Rectal smooth muscle tissue (tissue), 1 donor: ENCODE measurements around the gene SLC35E3.
A peak's percentile ranks its signal among the peaks of the same experiment; 100 is the strongest.

ENCODE experiments used
- H3K27ac ChIP-seq: one replicate; pipeline ENCODE4 v1.7.0; 2013; ENCODE audit warnings: low read depth, low read length, inconsistent platforms
- H3K27me3 ChIP-seq: one replicate; pipeline ENCODE4 v1.7.0; 2013; ENCODE audit warnings: low read length; ENCODE audit not compliant: control insufficient read depth, insufficient read depth
- H3K36me3 ChIP-seq: one replicate; pipeline ENCODE4 v1.7.0; 2013; ENCODE audit warnings: low read length; ENCODE audit not compliant: control insufficient read depth, insufficient read depth
- H3K4me1 ChIP-seq: one replicate; pipeline ENCODE4 v1.7.0; 2013; ENCODE audit warnings: low read length; ENCODE audit not compliant: control insufficient read depth, insufficient read depth
- H3K4me3 ChIP-seq: one replicate; pipeline ENCODE4 v1.7.0; 2013; ENCODE audit warnings: low read length
- H3K9ac ChIP-seq: one replicate; pipeline ENCODE4 v1.7.0; 2013; ENCODE audit warnings: low read length

The SLC35E3 gene

DNA sequence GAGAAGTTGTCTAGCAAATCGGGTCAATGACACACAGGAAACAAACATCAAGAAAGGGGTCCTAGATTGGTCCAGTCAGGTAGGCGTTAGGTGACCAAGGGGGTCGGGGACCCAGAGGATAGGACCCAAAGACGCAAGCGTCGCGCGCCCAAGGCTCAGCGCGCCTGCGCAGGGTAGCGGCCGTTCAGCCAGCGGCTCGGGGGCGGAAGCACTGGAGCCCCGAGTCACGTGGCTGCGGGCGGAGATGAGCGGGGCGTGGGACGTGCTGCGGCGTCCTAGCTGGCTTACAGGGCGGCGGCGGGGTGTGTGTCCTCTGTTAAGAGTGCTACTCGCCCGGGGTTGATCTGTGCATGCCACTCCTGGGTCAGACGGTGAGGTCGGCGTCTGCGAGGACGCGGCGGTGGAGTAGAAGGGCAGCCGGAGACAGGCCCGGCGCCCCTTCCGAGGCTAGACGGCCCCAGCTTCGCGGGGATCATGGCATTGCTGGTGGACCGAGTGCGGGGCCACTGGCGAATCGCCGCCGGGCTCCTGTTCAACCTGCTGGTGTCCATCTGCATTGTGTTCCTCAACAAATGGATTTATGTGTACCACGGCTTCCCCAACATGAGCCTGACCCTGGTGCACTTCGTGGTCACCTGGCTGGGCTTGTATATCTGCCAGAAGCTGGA is at the start of gene SLC35E3:
SLC35E3 (plus strand) TSS at position 273 of the 668 bp plus-strand sequence; CDS start at position 475, 202 bp downstream.
- Histone ChIP-seq H3K4me3 (peak within 1 kb of the TSS; percentile 86), H3K36me3 (peaks cover 3% of the 10 kb centered on the region), H3K27me3 (no peaks in the 10 kb centered on the region), H3K9ac (peak within 1 kb of the TSS; percentile 51), H3K27ac (peak within 1 kb of the TSS; percentile 82), H3K4me1 (peaks cover 4% of the 10 kb centered on the region)

DNA sequence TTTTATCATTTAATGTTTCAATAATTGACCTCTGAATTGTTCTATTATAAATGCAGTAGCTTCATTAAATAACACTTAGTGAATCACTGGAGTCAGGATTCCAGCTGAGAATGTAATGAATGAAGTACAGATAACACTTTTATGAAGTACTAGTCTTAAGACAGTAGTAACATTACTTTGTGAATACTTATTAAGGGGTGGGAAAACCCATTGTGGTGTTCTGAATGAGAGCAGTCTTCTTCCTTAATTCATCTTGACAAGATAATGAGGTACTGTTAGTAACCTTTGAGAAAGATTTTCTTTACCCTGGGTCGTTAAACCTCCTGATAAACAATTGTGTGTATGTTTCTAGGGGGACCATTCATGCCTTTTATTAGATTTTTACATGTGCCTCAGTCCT is 46.5 kb upstream of the SLC35E3 start:
- Histone ChIP-seq H3K27ac (no peak overlapping the region), H3K9ac (no peak overlapping the region), H3K36me3 (peaks cover 11% of the 10 kb centered on the region), H3K4me1 (no peaks in the 10 kb centered on the region), H3K4me3 (no peak overlapping the region), H3K27me3 (no peaks in the 10 kb centered on the region)

DNA sequence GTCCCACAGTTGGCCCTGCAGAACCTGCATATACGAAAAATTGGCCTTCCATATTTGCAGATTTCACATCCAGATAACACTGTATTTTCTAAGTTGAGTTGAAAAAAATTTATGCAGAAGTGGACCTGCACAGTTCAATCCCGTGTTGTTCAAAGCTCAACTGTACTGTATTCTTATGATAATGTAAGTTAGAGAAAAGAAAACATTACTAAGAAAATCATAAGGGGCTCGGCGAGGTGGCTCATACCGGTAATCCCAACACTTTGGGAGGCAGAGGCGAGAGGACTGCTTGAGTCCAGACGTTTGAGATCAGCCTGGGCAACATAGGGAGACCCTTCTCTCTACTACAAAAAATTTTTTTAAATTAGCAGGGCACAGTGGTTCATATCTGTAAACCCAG is 18.2 kb upstream of the SLC35E3 start:
- H3K36me3 ChIP-seq: peaks cover 4% of the 10 kb centered on the region
- no peak overlapping the region for H3K4me3 ChIP-seq
- H3K4me1 ChIP-seq: no peaks in the 10 kb centered on the region
- H3K27me3 ChIP-seq: no peaks in the 10 kb centered on the region
- no peak overlapping the region for H3K27ac ChIP-seq
- no peak overlapping the region for H3K9ac ChIP-seq

DNA sequence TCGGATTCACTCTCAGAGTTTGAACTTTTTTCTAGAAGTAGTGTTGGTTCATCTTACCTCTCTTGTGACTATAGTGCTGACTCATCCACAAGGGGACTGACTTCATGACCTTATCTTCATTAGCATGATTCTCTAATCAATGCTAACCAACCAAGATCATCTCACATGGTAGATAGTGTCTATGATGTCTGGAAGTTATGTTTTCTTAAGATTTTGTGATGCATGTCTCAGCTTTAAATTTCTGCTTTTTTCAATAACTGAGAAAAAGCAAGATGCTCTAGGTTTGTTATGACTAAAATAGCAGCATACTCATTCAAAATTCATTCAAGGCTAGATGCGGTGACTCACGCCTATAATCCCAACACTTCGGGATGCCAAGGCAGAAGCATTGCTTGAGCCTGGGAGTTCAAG is 12.3 kb upstream of the SLC35E3 start:
- no peaks in the 10 kb centered on the region for H3K4me1 ChIP-seq
- peaks cover 11% of the 10 kb centered on the region for H3K36me3 ChIP-seq
- no peak overlapping the region for H3K9ac ChIP-seq
- H3K27ac ChIP-seq: no peak overlapping the region
- no peak overlapping the region for H3K4me3 ChIP-seq
- H3K27me3 ChIP-seq: no peaks in the 10 kb centered on the region

DNA sequence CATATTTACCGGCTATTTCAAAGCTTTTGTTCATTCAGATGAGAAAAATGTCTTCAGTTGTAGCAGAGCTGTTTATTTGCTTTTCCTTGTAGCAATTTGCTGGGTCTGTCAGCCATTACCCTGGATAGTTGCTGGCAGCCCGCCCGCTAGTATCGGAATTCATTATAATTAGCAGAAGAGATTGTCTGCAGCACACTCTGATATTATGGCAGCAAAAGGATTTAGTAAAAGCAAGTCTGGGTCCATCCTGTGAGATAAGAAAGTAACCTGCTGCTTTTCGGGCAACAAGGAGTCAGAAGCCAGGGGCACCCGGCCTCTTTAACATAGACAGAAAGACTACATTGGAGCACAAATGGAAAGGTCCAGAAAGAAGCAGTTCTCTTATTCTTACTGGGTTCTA is 6.1 kb upstream of the SLC35E3 start:
- no peaks in the 10 kb centered on the region for H3K27me3 ChIP-seq
- no peaks in the 10 kb centered on the region for H3K4me1 ChIP-seq
- no peak overlapping the region for H3K27ac ChIP-seq
- no peak overlapping the region for H3K9ac ChIP-seq
- H3K4me3 ChIP-seq: no peak overlapping the region
- H3K36me3 ChIP-seq: peaks cover 10% of the 10 kb centered on the region

DNA sequence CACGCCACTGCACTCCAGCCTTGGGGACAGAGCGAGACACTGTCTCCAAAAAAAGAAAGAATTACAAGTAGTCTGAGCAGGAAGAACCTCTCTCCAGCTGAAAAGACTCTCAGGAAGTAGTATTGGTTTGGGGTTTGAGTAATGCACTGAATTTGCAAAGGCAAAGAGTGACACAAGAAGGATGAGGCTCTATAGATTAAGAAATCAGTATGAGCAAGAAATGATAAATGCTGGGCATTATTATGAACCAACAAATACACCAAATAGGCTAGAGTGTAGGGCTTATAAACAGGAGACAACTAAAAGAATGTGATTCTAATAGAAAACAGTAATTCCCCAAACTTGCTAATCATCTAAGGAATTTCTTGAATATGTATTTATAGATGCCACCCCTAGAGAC is 2.6 kb upstream of the SLC35E3 start:
- Histone ChIP-seq H3K9ac (no peak overlapping the region), H3K27me3 (no peaks in the 10 kb centered on the region), H3K4me1 (peaks cover 4% of the 10 kb centered on the region), H3K36me3 (peaks cover 5% of the 10 kb centered on the region), H3K27ac (no peak overlapping the region), H3K4me3 (no peak overlapping the region)

DNA sequence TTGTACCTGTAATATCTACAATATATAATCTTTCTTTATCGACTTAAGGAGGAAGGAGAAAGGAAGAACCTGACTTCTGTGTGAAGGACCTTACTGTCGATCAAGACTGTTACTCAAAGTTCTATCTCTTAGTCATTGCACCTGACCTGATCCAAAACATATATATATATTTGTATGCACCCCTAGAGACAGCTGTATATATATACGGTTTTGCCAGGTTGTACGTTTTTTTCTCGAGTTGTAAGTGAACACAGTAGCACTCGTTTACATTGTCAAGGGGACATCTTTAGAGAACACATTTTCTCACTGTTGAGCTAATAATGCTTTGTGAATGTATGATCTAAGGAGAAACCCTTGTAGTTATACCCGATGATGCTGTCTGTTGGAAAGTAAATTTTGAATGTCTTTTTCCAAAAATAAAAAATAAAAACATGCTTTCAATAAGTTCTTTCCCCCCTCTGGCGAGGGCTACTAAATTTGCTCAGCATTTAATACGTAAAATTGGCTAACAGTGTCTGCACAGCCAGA is 536 bp upstream of the SLC35E3 start:
- H3K9ac ChIP-seq: peak overlapping the region; percentile 51
- peaks cover 3% of the 10 kb centered on the region for H3K36me3 ChIP-seq
- no peaks in the 10 kb centered on the region for H3K27me3 ChIP-seq
- H3K4me3 ChIP-seq: peak overlapping the region; percentile 86
- peaks cover 4% of the 10 kb centered on the region for H3K4me1 ChIP-seq
- peak overlapping the region; percentile 82 for H3K27ac ChIP-seq

DNA sequence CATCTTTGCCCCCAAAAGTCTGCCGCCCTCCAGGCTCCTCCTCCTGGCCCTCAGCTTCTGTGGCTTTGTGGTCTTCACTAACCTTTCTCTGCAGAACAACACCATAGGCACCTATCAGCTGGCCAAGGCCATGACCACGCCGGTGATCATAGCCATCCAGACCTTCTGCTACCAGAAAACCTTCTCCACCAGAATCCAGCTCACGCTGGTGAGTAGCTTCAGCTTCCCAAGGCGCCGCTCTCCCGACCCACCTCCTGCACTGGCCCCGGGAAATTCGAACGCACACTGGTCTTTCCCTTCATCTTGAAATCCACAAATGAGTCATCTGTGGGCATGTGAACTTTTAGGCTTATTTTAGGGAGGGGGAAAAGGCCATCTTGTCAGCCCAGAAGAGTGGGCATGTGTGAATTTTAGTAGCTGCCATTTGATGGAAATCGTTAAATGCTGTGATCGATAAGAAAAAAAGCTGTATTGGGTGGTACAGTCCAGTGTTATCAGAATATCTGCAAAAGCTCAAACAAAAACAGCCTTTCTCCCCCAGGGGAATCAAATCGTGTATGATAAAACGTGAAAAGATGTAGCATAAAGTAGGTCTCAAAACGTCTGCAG is 700 bp downstream of the SLC35E3 start:
- Histone ChIP-seq H3K27ac (peak overlapping the region; percentile 82), H3K27me3 (no peaks in the 10 kb centered on the region), H3K36me3 (peaks cover 3% of the 10 kb centered on the region), H3K4me1 (peaks cover 4% of the 10 kb centered on the region), H3K4me3 (peak overlapping the region; percentile 86), H3K9ac (peak overlapping the region; percentile 35)

DNA sequence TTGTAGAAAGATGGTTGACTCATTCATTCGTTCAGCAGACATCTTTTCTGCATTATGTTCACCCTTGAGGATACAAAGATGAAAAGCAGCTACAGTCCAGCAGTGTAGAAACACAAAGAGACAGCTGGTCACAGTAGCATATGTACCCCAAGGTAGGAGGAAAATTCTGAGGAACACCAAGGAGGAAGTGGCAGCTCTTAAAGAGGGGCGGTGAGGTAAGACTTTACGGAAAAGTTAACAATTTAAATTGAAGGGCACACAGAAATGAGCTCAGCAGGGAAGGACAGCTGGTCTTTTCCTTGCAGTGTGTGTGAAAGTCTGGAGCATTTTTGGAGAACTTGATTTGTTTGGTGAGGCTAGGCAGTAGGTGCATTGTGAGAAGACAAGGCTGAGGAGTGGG is 3.5 kb downstream of the SLC35E3 start:
- Histone ChIP-seq H3K27ac (no peak overlapping the region), H3K9ac (no peak overlapping the region), H3K27me3 (no peaks in the 10 kb centered on the region), H3K36me3 (peaks cover 3% of the 10 kb centered on the region), H3K4me3 (no peak overlapping the region), H3K4me1 (peaks cover 4% of the 10 kb centered on the region)

DNA sequence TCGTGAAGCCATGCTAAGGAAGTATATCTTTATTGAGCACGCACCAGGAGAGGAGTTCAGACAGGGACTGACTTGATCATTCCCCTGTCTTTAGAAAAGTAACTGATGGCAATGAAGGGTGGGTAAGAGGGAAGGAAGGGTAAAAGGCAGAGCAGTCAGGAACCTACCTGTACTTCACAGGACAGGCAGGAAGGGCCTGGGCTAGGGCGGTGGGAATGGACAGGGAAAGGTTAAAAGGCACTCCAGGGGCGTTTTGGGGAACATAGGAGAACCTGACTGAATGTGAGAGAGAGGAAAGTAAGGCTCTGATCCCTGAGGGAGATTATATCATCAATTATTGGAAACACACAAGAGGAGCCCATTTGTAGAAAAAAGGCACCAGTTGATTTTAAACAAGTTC is 3.9 kb downstream of the SLC35E3 start:
- Histone ChIP-seq H3K4me3 (no peak overlapping the region), H3K27me3 (no peaks in the 10 kb centered on the region), H3K36me3 (peaks cover 6% of the 10 kb centered on the region), H3K9ac (no peak overlapping the region), H3K4me1 (peaks cover 4% of the 10 kb centered on the region), H3K27ac (no peak overlapping the region)

DNA sequence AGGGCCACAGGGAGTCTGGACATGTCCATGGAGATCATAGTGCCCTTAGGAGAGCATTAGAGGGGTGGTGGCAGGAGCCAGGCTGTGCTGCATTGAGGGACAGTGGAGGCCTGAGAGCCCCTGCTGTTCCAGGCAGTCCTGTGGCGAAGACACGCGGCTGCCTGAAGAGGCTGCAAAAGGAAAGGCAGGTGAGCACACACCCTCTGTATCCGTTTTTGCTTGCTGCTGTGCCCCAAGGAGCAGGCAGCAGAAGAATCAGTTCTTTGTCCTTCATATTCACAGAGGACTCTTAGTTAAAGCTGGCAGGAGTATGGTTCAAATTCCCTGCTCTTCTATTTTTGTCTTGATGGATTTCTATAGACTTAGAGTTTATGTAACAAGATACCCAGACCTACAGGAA is 4.5 kb downstream of the SLC35E3 start:
- H3K4me3 ChIP-seq: no peak overlapping the region
- H3K9ac ChIP-seq: no peak overlapping the region
- no peaks in the 10 kb centered on the region for H3K27me3 ChIP-seq
- H3K27ac ChIP-seq: no peak overlapping the region
- H3K36me3 ChIP-seq: peaks cover 9% of the 10 kb centered on the region
- peaks cover 4% of the 10 kb centered on the region for H3K4me1 ChIP-seq

DNA sequence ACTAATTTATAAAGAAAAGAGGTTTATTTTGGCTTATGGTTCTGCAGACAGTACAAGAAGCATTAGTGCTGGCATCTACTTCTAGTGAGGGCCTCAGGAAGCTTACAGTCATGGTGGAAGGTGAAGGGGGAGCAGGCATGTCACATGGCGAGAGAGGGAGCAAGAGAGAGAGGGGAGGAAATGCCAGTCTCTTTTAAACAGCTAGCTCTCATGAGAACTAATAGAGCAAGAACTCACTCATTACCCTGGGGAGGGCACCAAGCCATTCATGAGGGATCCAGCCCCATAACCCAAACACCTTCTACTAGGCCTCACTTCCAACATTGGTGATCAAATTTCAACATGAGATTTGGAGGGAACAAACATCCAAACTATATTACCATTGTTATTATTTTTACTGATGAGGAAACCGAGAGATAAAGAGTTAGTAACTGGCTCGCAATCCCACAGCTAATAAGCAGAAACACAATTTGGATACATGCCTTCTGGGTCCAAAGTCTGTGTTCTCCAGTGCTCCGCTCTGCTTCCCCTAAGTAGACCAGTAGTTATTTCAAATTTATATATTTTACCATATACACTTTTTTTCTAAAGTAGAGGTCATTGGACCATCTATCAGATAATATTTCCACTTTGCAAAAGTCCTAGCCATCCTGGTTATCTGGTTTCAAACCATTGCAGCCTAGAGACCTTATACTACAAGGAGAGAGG is 9.7 kb downstream of the SLC35E3 start:
- H3K36me3 ChIP-seq: peaks cover 5% of the 10 kb centered on the region
- H3K9ac ChIP-seq: no peak overlapping the region
- no peaks in the 10 kb centered on the region for H3K4me1 ChIP-seq
- H3K27ac ChIP-seq: no peak overlapping the region
- H3K27me3 ChIP-seq: no peaks in the 10 kb centered on the region
- H3K4me3 ChIP-seq: no peak overlapping the region
